GM12872 (cell line): ENCODE data around the gene RAI1.

Source experiments
- CTCF ChIP-seq: IDR thresholded peaks from 3 replicates; pipeline ENCODE4 v1.5.1; 2011; ENCODE audit warnings: low read depth, mild to moderate bottlenecking, low read length, moderate library complexity; ENCODE audit not compliant: insufficient read depth

Gene RAI1

GRCh38 chr17:17826342-17826713 is 145.1 kb downstream of the RAI1 start:
- no peak for TF ChIP-seq CTCF

- no peak for TF ChIP-seq CTCF
These were observed 145.9 kb downstream of the RAI1 start for GRCh38 chr17:17826942-17827785.

GRCh38 chr17:17827826-17828621 is 146.8 kb downstream of the RAI1 start:
- TF ChIP-seq CTCF = 0 out of 3 replicates have a peak, but pooled peaks have one; percentile 15

GRCh38 chr17:17830269-17830567 is 149.0 kb downstream of the RAI1 start:
- no peak for TF ChIP-seq CTCF

GRCh38 chr17:17830740-17831207 is 149.5 kb downstream of the RAI1 start:
- no peak for TF ChIP-seq CTCF

GRCh38 chr17:17831208-17832031 is 150.2 kb downstream of the RAI1 start:
- TF ChIP-seq CTCF = no peak

- no peak for TF ChIP-seq CTCF
These were observed 150.7 kb downstream of the RAI1 start for GRCh38 chr17:17832032-17832363.
